Measurements from ENCODE around the gene PFDN5.
"Not testable (repeated sequence)": the region's sequence is repeated elsewhere in the genome, so short reads cannot be mapped to it uniquely, and the experiment has no call there.

Gene PFDN5

GRCh38 chr12:53324113-53324778 is 28.9 kb downstream of the PFDN5 start:
- DNase-seq (ENCODE audit: insufficient read length, low spot score), result peak; percentile 44
- FAIRE-seq, result peak; percentile 68

GRCh38 chr12:53324779-53325510 is 29.6 kb downstream of the PFDN5 start:
- FAIRE-seq, result peak; percentile 45
- TF ChIP-seq PAX5 (IDR thresholded peaks at IDR 0.05; ENCODE audit: insufficient read depth, low read length, severe bottlenecking) (peak; percentile 100), POU2F2 (IDR thresholded peaks at IDR 0.05; ENCODE audit: low read depth, low read length) (no peak)
- peak; percentile 91 for DNase-seq (ENCODE audit: insufficient read length, low spot score)

More at GRCh38 chr12:53324113-53324778, 28.9 kb downstream of the PFDN5 start:
- no peak for TF ChIP-seq TAF1 (IDR thresholded peaks at IDR 0.05; ENCODE audit: low read depth, low read length)
- peak; percentile 95 for TF ChIP-seq SPI1 (IDR thresholded peaks at IDR 0.05; ENCODE audit: low read depth, low read length)

DNA sequence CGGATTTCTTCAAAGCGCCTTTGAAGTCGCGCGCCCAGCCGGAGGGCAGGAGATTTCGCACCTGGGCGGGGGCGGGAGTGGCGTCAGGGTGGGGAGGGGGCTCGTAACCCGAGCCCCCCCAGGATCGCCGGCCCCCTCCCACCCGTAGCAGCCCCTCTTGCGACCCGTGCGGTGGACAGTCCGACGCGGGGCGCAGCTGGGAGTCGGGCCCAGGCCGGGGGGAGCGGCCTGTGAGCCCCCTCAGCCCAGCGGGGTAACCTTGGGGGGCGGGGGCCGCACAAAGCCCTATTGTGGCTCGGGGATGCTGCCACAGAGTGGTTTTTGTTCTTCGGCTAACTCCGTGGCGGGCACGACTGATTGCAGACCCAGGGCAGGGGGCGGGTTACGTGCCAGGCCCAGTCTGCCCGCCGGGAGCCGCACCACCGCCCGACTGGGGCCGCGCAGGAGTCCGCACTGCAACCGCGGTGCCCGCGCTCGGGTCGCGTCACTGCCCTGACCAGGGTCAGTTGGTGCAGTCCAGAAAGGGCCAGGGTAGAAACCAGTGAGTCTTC is 30.2 kb downstream of the PFDN5 start:
- no peak for TF ChIP-seq TAF1 (IDR thresholded peaks at IDR 0.05; ENCODE audit: low read depth, low read length)
- no peak for TF ChIP-seq POLR2AphosphoS5 (IDR thresholded peaks at IDR 0.05; ENCODE audit: low read depth, low read length)
- TF ChIP-seq POLR2A (IDR thresholded peaks at IDR 0.05; ENCODE audit: low read depth, low read length), result no peak
- no peak for TF ChIP-seq SPI1 (IDR thresholded peaks at IDR 0.05; ENCODE audit: low read depth, low read length)
- TF ChIP-seq PAX5 (IDR thresholded peaks at IDR 0.05; ENCODE audit: insufficient read depth, low read length, severe bottlenecking), result no peak
- TF ChIP-seq POU2F2 (IDR thresholded peaks at IDR 0.05; ENCODE audit: low read depth, low read length), result no peak
- DNase-seq (ENCODE audit: insufficient read length, low spot score) (peak; percentile 42), FAIRE-seq (no peak)

DNA sequence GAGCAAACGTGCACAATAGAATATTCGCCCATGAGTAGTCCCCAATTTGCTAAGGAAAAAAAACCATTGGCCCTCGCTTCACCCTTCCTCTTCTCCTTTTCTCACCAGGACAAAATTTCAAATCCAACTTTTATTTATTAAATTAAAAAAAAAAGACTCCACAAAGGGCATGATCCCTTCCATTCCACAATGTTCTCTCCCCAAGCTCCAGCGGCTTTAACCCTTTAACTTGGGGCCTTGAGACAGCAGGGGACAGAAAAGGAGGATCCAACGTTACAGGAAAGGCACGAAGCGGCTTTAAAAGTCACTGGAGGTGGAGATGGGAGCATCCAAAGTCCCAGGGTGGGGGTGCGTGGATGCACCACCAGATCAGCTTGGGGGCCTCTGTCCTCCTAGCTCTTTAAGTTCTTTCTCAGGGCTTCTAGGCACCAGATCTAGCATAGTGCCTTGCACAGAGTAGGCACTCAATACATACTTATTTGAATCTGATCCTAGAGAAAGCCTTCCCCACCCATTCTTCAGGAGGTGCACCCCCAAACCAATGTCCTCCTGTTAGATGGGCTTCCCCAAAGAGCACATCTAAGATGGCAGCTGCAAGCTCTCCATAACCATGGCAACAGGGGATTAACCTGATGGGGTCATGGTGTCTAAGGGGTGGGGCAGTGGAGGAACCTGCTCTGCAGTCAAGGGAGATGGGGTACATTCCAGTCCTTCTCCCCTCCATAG is 31.3 kb downstream of the PFDN5 start:
- TF ChIP-seq POLR2A (IDR thresholded peaks at IDR 0.05; ENCODE audit: low read depth, low read length), result no peak
- no peak for DNase-seq (ENCODE audit: insufficient read length, low spot score)
- FAIRE-seq, result no peak

DNA sequence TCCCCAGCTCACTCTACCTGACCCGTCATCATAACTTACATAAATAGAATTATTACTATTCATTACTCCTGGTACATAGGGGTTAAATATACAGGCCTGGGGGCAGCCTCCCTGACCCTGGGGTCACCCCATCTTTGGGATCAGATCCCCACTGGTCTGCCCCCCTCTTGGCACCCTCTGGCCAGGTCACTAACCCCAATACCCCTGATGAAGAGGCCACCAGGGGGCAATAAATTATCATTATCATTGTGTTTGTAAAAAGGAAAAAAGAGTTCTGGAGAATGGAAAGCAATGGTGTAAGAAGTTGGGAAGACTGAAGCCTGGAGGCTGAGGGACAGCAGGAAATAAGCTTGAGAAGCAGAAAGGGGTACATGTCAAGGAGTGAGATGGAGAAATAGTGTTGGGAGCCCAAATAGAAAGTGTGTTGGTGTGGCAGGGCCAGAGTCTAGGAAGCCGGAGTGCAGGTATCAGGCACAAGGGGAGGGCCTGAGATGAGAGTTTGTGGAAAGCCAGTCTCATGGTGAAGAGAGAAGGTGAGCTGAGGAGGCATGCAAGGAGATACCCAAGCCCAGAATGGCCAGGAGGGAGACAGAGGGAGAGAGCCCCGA is 32.2 kb downstream of the PFDN5 start:
- DNase-seq (ENCODE audit: insufficient read length, low spot score) (no peak), FAIRE-seq (no peak)
- TF ChIP-seq SPI1 (IDR thresholded peaks at IDR 0.05; ENCODE audit: low read depth, low read length) (no peak), POLR2AphosphoS5 (IDR thresholded peaks at IDR 0.05; ENCODE audit: low read depth, low read length) (no peak), POLR2A (IDR thresholded peaks at IDR 0.05; ENCODE audit: low read depth, low read length) (no peak), TAF1 (IDR thresholded peaks at IDR 0.05; ENCODE audit: low read depth, low read length) (no peak), POU2F2 (IDR thresholded peaks at IDR 0.05; ENCODE audit: low read depth, low read length) (no peak), PAX5 (IDR thresholded peaks at IDR 0.05; ENCODE audit: insufficient read depth, low read length, severe bottlenecking) (no peak)

- FAIRE-seq (no peak), DNase-seq (ENCODE audit: insufficient read length, low spot score) (no peak)
- no peak for TF ChIP-seq TAF1 (IDR thresholded peaks at IDR 0.05; ENCODE audit: low read depth, low read length)
- no peak for TF ChIP-seq PAX5 (IDR thresholded peaks at IDR 0.05; ENCODE audit: insufficient read depth, low read length, severe bottlenecking)
- no peak for TF ChIP-seq POLR2AphosphoS5 (IDR thresholded peaks at IDR 0.05; ENCODE audit: low read depth, low read length)
- TF ChIP-seq SPI1 (IDR thresholded peaks at IDR 0.05; ENCODE audit: low read depth, low read length), result no peak
- TF ChIP-seq POLR2A (IDR thresholded peaks at IDR 0.05; ENCODE audit: low read depth, low read length), result no peak
- no peak for TF ChIP-seq POU2F2 (IDR thresholded peaks at IDR 0.05; ENCODE audit: low read depth, low read length)
Observed at GRCh38 chr12:53328043-53328435, 32.7 kb downstream of the PFDN5 start.

DNA sequence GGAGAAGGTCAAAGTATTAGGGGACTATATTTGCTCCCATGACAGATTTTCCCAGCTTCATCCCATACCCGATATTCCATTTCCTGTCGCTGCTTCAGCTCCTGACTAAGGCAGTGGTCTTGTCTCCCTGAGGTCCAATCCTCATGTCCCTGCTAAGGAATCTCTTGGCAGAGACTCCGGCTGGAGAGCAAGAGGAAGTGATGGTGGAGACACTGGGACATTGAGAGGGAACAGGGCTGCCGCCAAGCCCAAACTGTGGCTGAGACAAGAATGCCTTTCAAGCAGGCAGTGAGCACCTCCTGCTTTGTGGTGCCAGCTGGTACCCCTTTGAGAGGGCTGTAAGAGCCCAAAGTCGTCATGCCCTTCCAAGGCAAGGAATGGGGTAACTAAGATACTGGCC is 35.3 kb downstream of the PFDN5 start:
- FAIRE-seq (no peak), DNase-seq (ENCODE audit: insufficient read length, low spot score) (no peak)
- TF ChIP-seq POLR2A (IDR thresholded peaks at IDR 0.05; ENCODE audit: low read depth, low read length), result no peak
- TF ChIP-seq TAF1 (IDR thresholded peaks at IDR 0.05; ENCODE audit: low read depth, low read length), result no peak
- no peak for TF ChIP-seq POU2F2 (IDR thresholded peaks at IDR 0.05; ENCODE audit: low read depth, low read length)
- no peak for TF ChIP-seq POLR2AphosphoS5 (IDR thresholded peaks at IDR 0.05; ENCODE audit: low read depth, low read length)
- no peak for TF ChIP-seq PAX5 (IDR thresholded peaks at IDR 0.05; ENCODE audit: insufficient read depth, low read length, severe bottlenecking)
- no peak for TF ChIP-seq SPI1 (IDR thresholded peaks at IDR 0.05; ENCODE audit: low read depth, low read length)

GRCh38 chr12:53332339-53332738 is 37.0 kb downstream of the PFDN5 start:
- not testable (repeated sequence) for DNase-seq (ENCODE audit: insufficient read length, low spot score); FAIRE-seq

DNA sequence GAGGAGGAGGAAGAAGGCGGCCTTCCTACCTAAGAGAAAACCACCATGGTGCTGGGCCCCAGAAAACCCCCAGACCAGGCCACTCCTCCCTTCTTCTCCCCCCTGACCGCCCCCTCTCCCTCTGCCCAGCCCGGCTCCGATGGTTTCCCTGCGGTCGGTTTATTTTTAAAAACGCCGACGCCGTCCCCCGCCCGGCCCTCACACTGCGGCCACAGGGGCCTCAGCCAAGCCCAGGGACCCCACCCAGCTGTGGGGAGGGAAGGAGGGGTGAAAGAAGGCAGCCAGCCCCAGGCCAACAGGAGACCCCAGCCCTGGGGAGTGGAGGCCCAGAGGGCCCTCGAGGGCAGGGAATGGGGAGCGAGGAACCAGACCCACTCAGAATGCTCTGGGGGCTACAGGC is 37.4 kb downstream of the PFDN5 start:
- no peak for TF ChIP-seq SPI1 (IDR thresholded peaks at IDR 0.05; ENCODE audit: low read depth, low read length)
- no peak for TF ChIP-seq PAX5 (IDR thresholded peaks at IDR 0.05; ENCODE audit: insufficient read depth, low read length, severe bottlenecking)
- TF ChIP-seq POU2F2 (IDR thresholded peaks at IDR 0.05; ENCODE audit: low read depth, low read length), result no peak
- TF ChIP-seq POLR2A (IDR thresholded peaks at IDR 0.05; ENCODE audit: low read depth, low read length), result no peak
- TF ChIP-seq POLR2AphosphoS5 (IDR thresholded peaks at IDR 0.05; ENCODE audit: low read depth, low read length), result no peak
- TF ChIP-seq TAF1 (IDR thresholded peaks at IDR 0.05; ENCODE audit: low read depth, low read length), result no peak
- DNase-seq (ENCODE audit: insufficient read length, low spot score) (no peak), FAIRE-seq (no peak)

Measured in GM12891 (cell line).